ENCODE results near the gene LCN2.
"Not testable (repeated sequence)": the region's sequence is repeated elsewhere in the genome, so short reads cannot be mapped to it uniquely, and the experiment has no call there.

LCN2 gene

DNA sequence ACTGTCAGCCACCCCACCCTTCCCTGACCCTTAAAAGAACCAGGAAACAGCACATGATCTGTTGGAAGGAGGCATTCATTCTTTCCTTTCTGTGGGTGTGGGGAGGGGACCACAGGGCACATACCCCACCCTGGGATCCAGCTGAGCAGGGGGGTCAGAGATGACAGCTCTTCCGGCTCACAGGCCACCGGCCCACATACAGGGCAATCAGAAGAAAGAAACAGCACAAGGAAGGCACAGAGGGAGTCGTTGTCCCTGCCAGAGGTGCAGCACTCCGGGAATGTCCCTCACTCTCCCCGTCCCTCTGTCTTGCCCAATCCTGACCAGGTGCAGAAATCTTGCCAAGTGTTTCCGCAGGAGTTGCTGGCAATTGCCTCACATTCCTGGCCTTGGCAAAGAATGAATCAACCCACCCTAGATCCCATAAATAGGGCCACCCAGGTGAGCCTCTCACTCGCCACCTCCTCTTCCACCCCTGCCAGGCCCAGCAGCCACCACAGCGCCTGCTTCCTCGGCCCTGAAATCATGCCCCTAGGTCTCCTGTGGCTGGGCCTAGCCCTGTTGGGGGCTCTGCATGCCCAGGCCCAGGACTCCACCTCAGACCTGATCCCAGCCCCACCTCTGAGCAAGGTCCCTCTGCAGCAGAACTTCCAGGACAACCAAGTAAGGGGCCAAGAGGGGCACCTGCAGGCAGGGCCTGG lies at the start of gene LCN2:
LCN2 (plus strand) TSS at position 453 of the 701 bp plus-strand sequence; CDS start at position 526, 73 bp downstream.
- DNase-seq (ENCODE audit: low read depth in 2 of 2): no peak

- DNase-seq (ENCODE audit: low read depth in 2 of 2): no peak
Measured at GRCh38 chr9:128099932-128100491, 49.2 kb upstream of the LCN2 start.

- DNase-seq (ENCODE audit: low read depth in 2 of 2): no peak
Measured at GRCh38 chr9:128100581-128100980, 48.7 kb upstream of the LCN2 start.

DNA sequence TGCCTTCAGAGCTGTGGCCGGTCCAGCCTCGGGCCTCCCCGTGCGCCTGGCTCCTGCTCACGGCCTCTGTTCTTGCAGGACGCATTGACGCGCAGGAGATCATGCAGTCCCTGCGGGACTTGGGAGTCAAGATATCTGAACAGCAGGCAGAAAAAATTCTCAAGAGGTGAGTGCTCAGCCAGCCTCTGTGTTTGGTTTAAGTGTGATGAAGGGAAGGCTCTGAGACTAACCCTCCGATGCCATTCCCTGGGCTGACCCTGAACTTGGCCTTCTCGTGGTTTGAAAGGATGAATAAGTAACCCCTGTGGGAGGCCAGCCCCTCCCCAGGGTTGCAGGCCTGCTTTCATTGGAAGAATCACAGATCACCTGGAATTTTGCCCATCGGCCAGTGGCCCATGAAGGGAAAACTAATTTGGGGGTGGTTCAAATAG lies 48.0 kb upstream of the LCN2 start:
- no peak for DNase-seq (ENCODE audit: low read depth in 2 of 2)

- DNase-seq (ENCODE audit: low read depth in 2 of 2): no peak
Measured at GRCh38 chr9:128101690-128102089, 47.6 kb upstream of the LCN2 start.

- no peak for DNase-seq (ENCODE audit: low read depth in 2 of 2)
Measured at GRCh38 chr9:128102196-128102595, 47.1 kb upstream of the LCN2 start.

- DNase-seq (ENCODE audit: low read depth in 2 of 2): no peak
Measured at GRCh38 chr9:128102861-128103588, 46.2 kb upstream of the LCN2 start.

- DNase-seq (ENCODE audit: low read depth in 2 of 2): no peak
Measured at GRCh38 chr9:128103589-128103962, 45.7 kb upstream of the LCN2 start.

GRCh38 chr9:128104171-128104618 lies 45.1 kb upstream of the LCN2 start:
- no peak for DNase-seq (ENCODE audit: low read depth in 2 of 2)

- DNase-seq (ENCODE audit: low read depth in 2 of 2): no peak
Measured at GRCh38 chr9:128105538-128106175, 43.6 kb upstream of the LCN2 start.

DNA sequence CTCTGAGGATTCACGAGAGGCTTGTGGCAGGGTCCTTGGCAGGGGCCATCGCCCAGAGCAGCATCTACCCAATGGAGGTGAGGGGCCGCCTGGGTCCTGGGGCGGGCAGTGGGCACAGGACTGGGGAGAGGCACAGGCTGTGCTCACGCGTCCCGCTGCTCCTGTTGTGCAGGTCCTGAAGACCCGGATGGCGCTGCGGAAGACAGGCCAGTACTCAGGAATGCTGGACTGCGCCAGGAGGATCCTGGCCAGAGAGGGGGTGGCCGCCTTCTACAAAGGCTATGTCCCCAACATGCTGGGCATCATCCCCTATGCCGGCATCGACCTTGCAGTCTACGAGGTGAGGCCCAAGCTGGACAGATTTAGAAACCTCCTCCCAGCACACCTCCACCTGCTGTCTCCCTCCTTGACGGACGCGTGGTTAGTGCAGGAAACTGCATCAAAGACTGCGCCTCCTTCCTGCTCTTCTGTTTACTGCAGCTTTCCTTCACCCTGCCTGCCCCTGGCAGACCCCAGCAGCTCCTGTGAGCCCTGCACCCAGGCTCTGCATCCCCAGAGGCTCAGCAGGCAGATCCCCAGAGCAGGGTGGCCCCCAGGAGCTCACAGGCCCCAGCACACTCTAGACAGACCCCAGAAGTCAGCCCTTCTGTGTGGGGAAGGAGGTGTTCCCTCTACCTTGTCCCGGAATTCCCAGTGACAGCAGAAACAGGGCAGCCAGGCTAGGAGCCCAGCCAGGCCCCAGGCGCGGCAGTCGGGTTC lies 42.9 kb upstream of the LCN2 start:
- DNase-seq (ENCODE audit: low read depth in 2 of 2): no peak

DNA sequence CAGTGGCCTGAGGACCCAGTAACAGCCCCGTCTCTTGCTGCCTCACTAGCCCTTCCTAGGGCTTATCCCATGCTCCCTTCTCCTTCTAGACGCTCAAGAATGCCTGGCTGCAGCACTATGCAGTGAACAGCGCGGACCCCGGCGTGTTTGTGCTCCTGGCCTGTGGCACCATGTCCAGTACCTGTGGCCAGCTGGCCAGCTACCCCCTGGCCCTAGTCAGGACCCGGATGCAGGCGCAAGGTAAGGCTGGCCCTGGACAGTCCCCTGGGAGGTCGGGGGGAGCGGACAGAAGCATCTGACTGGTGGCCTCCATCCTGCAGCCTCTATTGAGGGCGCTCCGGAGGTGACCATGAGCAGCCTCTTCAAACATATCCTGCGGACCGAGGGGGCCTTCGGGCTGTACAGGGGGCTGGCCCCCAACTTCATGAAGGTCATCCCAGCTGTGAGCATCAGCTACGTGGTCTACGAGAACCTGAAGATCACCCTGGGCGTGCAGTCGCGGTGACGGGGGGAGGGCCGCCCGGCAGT lies 42.2 kb upstream of the LCN2 start:
- no peak for DNase-seq (ENCODE audit: low read depth in 2 of 2)

GRCh38 chr9:128107468-128108268 lies 41.6 kb upstream of the LCN2 start:
- DNase-seq (ENCODE audit: low read depth in 2 of 2): no peak

DNA sequence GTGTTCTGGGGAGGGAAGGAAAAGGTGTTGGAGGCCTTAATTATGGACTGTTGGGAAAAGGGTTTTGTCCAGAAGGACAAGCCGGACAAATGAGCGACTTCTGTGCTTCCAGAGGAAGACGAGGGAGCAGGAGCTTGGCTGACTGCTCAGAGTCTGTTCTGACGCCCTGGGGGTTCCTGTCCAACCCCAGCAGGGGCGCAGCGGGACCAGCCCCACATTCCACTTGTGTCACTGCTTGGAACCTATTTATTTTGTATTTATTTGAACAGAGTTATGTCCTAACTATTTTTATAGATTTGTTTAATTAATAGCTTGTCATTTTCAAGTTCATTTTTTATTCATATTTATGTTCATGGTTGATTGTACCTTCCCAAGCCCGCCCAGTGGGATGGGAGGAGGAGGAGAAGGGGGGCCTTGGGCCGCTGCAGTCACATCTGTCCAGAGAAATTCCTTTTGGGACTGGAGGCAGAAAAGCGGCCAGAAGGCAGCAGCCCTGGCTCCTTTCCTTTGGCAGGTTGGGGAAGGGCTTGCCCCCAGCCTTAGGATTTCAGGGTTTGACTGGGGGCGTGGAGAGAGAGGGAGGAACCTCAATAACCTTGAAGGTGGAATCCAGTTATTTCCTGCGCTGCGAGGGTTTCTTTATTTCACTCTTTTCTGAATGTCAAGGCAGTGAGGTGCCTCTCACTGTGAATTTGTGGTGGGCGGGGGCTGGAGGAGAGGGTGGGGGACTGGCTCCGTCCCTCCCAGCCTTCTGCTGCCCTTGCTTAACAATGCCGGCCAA lies 40.8 kb upstream of the LCN2 start:
- DNase-seq (ENCODE audit: low read depth in 2 of 2): no peak

DNA sequence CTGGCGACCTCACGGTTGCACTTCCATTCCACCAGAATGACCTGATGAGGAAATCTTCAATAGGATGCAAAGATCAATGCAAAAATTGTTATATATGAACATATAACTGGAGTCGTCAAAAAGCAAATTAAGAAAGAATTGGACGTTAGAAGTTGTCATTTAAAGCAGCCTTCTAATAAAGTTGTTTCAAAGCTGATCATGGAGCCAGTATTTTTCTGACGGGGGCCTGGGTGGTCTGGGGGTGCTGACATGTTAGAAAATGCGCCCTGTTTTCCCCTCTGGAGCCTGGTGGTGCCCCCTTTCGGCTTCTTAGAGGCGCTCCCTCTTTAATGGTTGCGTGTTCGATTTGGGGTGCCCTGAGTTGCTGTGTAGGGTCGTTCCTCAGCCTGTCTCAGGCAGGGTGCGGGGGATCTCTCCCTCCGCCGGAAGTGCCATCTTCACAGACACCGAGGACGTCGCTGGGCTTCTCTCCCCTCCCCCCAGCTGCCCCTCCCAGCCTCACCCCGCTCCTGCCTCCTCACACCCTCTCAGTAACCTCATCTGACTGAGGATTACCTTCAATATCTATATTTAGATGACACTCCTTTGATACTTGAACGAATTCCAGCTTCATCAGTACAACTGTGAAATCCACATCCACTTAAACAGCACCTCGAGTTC lies 40.1 kb upstream of the LCN2 start:
- DNase-seq (ENCODE audit: low read depth in 2 of 2): no peak

- DNase-seq (ENCODE audit: low read depth in 2 of 2): not testable (repeated sequence)
Measured at GRCh38 chr9:128111726-128112125, 37.5 kb upstream of the LCN2 start.

- no peak for DNase-seq (ENCODE audit: low read depth in 2 of 2)
Measured at GRCh38 chr9:128113526-128114325, 35.5 kb upstream of the LCN2 start.
